Endothelial cell (in vitro differentiated cells): ENCODE measurements around the gene KCNK18. TPM values are rescaled to one million over a fixed set of nuclear protein-coding genes. Genes with fewer than 3 reads are reported as not detected.

Experiments used
- DNase-seq: peaks from one replicate; pipeline ENCODE4 v3.0.0; 2021; ENCODE audit warnings: low spot score
- H3K27ac Mint-ChIP-seq: one replicate; pipeline ENCODE4 v1.8.0; 2021; ENCODE audit warnings: mixed read lengths, inconsistent platforms; ENCODE audit not compliant: unreplicated experiment
- H3K27me3 Mint-ChIP-seq: one replicate; pipeline ENCODE4 v1.8.0; 2021; ENCODE audit warnings: mild to moderate bottlenecking, moderate library complexity, mixed read lengths, inconsistent platforms; ENCODE audit not compliant: unreplicated experiment
- H3K36me3 Mint-ChIP-seq: one replicate; pipeline ENCODE4 v1.8.0; 2021; ENCODE audit warnings: mild to moderate bottlenecking, low read depth, mixed read lengths, inconsistent platforms; ENCODE audit not compliant: unreplicated experiment
- H3K4me1 Mint-ChIP-seq: one replicate; pipeline ENCODE4 v1.8.0; 2021; ENCODE audit warnings: mild to moderate bottlenecking, mixed read lengths, inconsistent platforms; ENCODE audit not compliant: unreplicated experiment
- H3K4me3 Mint-ChIP-seq: one replicate; pipeline ENCODE4 v1.8.0; 2021; ENCODE audit warnings: mild to moderate bottlenecking, mixed read lengths, inconsistent platforms; ENCODE audit not compliant: unreplicated experiment
- H3K9me3 Mint-ChIP-seq: one replicate; pipeline ENCODE4 v1.8.0; 2021; ENCODE audit warnings: mixed read lengths, inconsistent platforms; ENCODE audit not compliant: unreplicated experiment
- total RNA-seq: library from RNA; stranded (reverse); fragmentation: NEBNext Ultra II Directional; extraction: Animal tissue kit (Norgen Biotek cat#: 25700); gene quantifications from one replicate; pipeline ENCODE4 v1.2.1, GENCODE V29; 2021; ENCODE audit not compliant: unreplicated experiment
- TF ChIP-seq, protein P1 (sequence below): fragments of 200-600 bp; sonication (generic); IDR thresholded peaks from one replicate; pipeline ENCODE4 v1.5.0; 2021; ENCODE audit warnings: antibody characterized with exemption; ENCODE audit not compliant: unreplicated experiment

The KCNK18 gene
- total RNA-seq, 1 donor from 2014 or later = 0.31 TPM

DNA sequence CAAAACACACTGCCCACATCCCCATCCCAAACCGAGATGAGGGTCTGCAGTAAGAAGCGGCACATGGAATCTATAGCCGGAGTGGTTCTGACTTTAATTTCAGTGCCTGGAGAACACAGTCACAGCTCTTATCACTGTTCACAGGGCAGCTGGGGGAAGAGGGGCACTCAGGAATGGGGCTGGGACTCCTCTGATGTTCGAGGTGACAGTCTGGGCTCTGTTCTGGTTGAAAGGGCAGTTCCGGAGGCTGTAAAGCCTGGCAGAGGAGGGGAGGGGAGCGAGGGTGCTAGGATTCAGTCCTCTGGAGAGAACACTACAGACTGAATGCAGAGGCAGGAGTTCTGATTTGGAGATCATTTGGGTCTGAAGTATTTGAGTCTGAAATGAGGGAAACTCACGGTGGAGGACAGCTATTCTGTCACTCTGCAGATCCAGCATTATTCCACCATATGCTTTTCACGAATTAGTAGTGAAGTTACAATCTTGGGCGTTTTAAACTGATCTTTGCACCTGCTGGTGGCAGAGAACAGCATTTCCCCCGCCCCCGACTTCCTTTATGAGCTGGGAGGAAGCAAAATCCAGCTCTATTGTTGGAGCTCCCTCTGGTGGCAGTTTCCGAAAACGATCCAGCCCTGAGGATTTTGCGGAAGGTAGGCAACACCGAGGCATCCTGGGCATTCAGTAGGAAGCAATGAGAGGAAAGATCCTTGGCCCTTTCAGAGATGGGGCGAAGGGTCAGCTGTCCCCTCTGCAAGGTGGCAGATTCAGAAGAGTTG is 22.7 kb upstream of the KCNK18 start:
- peak; percentile 91 for DNase-seq
- no peaks in the 10 kb centered on the region for H3K36me3 Mint-ChIP-seq

DNA sequence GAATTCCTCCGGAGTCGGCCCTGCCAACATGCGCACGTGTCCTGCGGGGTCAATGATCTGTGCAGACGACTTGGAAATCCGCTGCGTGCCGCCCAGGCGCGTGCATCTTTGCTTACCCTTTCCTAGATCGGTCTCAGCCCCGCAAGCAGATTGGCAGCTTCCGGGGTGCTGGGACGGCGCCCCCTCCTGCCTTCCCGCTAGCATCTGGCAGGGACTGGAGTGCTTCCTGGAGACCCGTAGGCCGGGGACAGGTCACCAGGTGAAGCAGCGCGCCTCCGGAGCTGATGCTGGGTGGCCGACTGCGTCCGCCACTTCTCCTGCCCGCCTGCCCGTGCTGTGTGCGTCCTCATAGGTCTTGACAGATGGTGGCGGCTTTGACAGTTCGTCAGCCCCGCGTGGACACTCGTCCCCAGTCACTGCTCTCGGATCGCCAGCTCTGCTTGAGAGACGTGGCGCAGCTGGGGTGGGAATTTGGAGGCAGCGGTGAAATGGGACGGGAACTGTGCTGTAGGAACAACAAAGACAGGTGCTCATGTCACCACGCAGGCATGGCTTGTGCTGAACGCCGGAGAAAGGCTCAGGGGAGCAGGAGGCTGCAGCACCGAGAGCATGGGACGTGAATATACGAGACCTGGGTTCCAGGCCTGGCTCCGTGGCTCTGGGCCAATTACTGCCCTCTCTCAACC is 21.9 kb upstream of the KCNK18 start:
- peak; percentile 26 for DNase-seq
- peaks cover 7% of the 10 kb centered on the region for H3K27me3 Mint-ChIP-seq

More for the DNA sequence above, 22.7 kb upstream of the KCNK18 start:
- H3K27me3 Mint-ChIP-seq = peaks cover 9% of the 10 kb centered on the region
- peaks cover 16% of the 10 kb centered on the region for H3K4me1 Mint-ChIP-seq
- H3K9me3 Mint-ChIP-seq = no peaks in the 10 kb centered on the region
- peak overlapping the region; percentile 85 for H3K4me3 Mint-ChIP-seq
- no peak overlapping the region for H3K27ac Mint-ChIP-seq
- TF ChIP-seq, protein P1, sequence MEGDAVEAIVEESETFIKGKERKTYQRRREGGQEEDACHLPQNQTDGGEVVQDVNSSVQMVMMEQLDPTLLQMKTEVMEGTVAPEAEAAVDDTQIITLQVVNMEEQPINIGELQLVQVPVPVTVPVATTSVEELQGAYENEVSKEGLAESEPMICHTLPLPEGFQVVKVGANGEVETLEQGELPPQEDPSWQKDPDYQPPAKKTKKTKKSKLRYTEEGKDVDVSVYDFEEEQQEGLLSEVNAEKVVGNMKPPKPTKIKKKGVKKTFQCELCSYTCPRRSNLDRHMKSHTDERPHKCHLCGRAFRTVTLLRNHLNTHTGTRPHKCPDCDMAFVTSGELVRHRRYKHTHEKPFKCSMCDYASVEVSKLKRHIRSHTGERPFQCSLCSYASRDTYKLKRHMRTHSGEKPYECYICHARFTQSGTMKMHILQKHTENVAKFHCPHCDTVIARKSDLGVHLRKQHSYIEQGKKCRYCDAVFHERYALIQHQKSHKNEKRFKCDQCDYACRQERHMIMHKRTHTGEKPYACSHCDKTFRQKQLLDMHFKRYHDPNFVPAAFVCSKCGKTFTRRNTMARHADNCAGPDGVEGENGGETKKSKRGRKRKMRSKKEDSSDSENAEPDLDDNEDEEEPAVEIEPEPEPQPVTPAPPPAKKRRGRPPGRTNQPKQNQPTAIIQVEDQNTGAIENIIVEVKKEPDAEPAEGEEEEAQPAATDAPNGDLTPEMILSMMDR = peak; percentile 85

DNA sequence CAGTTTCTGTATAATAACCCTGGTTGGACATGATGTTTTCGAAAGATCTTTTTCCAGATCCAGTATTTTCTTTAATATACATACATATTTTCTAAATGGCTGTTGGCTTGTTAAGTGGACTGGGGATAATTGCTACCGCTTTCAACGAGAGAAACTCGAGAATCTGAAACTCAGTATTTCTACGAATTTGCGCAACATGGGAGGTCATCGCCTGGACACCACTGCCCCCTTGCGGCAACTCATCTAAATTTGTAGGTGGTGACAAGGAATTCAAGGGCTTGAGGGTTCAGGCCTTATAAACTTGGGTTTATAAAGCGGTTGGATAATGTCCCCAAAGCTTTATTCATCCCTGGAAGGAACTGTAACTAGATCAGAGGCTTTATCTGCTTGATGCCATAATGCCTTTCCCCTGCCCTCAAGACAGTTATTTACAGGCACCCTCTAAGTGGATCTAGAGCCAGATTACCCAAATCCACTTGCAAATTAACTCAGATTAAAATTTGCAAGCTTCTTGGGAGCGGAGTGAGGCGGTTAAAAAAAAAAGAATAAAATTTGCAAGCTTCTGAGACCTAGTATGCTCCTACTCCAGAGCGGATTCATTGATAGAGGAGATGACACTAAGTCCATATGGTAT is 21.3 kb upstream of the KCNK18 start:
- no peak overlapping the region for H3K27ac Mint-ChIP-seq
- H3K27me3 Mint-ChIP-seq = peaks cover 7% of the 10 kb centered on the region
- peak; percentile 84 for DNase-seq
- H3K4me3 Mint-ChIP-seq = peak overlapping the region; percentile 85
- H3K36me3 Mint-ChIP-seq = no peaks in the 10 kb centered on the region
- TF ChIP-seq, protein P1 = peak; percentile 90
- H3K4me1 Mint-ChIP-seq = peaks cover 16% of the 10 kb centered on the region
- H3K9me3 Mint-ChIP-seq = no peaks in the 10 kb centered on the region

More for the DNA sequence above, 21.9 kb upstream of the KCNK18 start:
- Mint-ChIP-seq H3K4me1 (peaks cover 16% of the 10 kb centered on the region), H3K9me3 (no peaks in the 10 kb centered on the region), H3K36me3 (no peaks in the 10 kb centered on the region), H3K27ac (no peak overlapping the region), H3K4me3 (peak overlapping the region; percentile 85)
- TF ChIP-seq, protein P1 = no peak

DNA sequence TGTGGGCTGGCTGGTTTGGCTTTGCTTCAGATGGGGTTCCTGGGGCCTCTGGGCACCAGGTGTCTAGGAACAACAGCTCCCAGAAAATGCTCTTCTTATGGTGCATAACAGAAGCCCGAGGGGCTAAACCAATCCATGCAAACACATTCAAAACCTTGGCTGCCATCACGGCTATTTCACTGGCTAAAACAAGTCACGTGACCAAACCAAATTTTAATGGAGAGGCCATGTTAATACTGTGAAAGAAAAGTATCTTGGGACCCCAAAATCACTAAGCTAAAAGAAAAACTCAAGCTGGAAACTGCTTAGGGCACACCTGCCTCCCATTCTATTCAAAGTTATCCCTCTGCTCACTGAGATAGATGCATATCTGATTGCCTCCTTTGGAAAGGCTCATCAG is 19.1 kb upstream of the KCNK18 start:
- Mint-ChIP-seq H3K4me1 (peaks cover 18% of the 10 kb centered on the region), H3K9me3 (no peaks in the 10 kb centered on the region), H3K27ac (no peak overlapping the region), H3K27me3 (peaks cover 7% of the 10 kb centered on the region), H3K36me3 (no peaks in the 10 kb centered on the region), H3K4me3 (no peak overlapping the region)
- DNase-seq = no peak
- TF ChIP-seq, protein P1 = no peak
